SK-N-SH (cell line): ENCODE results near the gene TRIM43B.
"Not testable (repeated sequence)": the region's sequence is repeated elsewhere in the genome, so short reads cannot be mapped to it uniquely, and the experiment has no call there.

Source experiments
- POLR2AphosphoS5 ChIP-seq: IDR thresholded peaks from 2 replicates; pipeline ENCODE4 v1.6.1; 2012; ENCODE audit warnings: low read depth, low read length
- TEAD4 ChIP-seq: IDR thresholded peaks from 2 replicates; pipeline ENCODE4 v1.4.0; 2012; ENCODE audit warnings: mild to moderate bottlenecking, borderline replicate concordance; ENCODE audit not compliant: insufficient read depth
- TF ChIP-seq, protein P1 (sequence below): IDR thresholded peaks from 2 replicates; pipeline ENCODE4 v1.4.0; 2012; ENCODE audit warnings: low read depth, borderline replicate concordance
- TF ChIP-seq, protein P2 (sequence below): fragments of 150-350 bp; IDR thresholded peaks from 2 replicates; pipeline ENCODE4 v1.6.1; 2016; ENCODE audit warnings: mild to moderate bottlenecking, low read depth, low read length
- TF ChIP-seq, protein P3 (sequence below): IDR thresholded peaks from 2 replicates; pipeline ENCODE4; 2012

DNA sequence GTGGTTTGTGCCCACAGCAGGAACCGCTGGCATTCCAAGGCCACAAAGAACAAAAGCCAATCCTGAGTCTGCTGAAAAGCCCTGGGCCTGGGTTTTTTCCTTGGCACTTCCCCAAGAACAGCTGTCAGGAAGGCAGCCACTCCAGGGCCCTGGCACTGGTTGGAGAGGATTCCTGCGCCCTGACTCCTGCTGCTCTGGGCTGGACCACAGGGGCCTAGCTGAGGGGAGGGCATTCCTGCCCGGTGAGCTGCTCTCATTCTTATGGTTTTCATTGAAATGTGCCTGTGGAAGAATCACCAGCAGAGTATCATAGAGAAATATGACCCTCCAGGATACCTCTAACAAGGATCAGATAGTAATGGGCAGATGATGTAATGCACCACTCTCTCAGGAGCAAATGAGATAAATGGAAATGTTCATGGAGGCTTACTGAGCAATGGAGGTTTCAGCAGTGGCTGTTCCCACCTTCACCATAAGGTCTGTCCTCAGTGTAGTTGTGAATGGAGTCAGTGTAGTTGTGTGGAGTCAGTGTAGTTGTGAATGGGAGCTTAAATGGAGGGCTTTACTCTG is 50.0 kb downstream of the TRIM43B start:
- not testable (repeated sequence) for TF ChIP-seq POLR2AphosphoS5
- TF ChIP-seq, protein P1, sequence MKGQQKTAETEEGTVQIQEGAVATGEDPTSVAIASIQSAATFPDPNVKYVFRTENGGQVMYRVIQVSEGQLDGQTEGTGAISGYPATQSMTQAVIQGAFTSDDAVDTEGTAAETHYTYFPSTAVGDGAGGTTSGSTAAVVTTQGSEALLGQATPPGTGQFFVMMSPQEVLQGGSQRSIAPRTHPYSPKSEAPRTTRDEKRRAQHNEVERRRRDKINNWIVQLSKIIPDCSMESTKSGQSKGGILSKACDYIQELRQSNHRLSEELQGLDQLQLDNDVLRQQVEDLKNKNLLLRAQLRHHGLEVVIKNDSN = not testable (repeated sequence)
- peak; percentile 68; the same call in 1 of the 2 replicates for TF ChIP-seq TEAD4
- TF ChIP-seq, protein P2, sequence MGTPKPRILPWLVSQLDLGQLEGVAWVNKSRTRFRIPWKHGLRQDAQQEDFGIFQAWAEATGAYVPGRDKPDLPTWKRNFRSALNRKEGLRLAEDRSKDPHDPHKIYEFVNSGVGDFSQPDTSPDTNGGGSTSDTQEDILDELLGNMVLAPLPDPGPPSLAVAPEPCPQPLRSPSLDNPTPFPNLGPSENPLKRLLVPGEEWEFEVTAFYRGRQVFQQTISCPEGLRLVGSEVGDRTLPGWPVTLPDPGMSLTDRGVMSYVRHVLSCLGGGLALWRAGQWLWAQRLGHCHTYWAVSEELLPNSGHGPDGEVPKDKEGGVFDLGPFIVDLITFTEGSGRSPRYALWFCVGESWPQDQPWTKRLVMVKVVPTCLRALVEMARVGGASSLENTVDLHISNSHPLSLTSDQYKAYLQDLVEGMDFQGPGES = not testable (repeated sequence)
- TF ChIP-seq, protein P3, sequence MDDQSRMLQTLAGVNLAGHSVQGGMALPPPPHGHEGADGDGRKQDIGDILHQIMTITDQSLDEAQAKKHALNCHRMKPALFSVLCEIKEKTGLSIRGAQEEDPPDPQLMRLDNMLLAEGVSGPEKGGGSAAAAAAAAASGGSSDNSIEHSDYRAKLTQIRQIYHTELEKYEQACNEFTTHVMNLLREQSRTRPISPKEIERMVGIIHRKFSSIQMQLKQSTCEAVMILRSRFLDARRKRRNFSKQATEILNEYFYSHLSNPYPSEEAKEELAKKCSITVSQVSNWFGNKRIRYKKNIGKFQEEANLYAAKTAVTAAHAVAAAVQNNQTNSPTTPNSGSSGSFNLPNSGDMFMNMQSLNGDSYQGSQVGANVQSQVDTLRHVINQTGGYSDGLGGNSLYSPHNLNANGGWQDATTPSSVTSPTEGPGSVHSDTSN = peak; percentile 59
